WTC11 (cell line): ENCODE results near the gene LY9.
A peak's percentile ranks its signal among the peaks of the same experiment; 100 is the strongest.

Source experiments
- ETV6 ChIP-seq: sonication (generic); formaldehyde crosslinking; IDR thresholded peaks from 2 replicates; pipeline ENCODE4 v1.8.1; 2022; ENCODE audit warnings: mild to moderate bottlenecking, missing genetic modification reagents
- GABPB1 ChIP-seq: sonication (generic); formaldehyde crosslinking; IDR thresholded peaks from 2 replicates; pipeline ENCODE4 v1.8.1; 2023; ENCODE audit warnings: mild to moderate bottlenecking, missing genetic modification reagents
- TF ChIP-seq, protein P1 (sequence below): fragments of 200-600 bp; IDR thresholded peaks from 2 replicates; pipeline ENCODE4 v1.8.0; 2022; ENCODE audit warnings: antibody characterized with exemption
- TF ChIP-seq, protein P2 (sequence below): sonication (generic); formaldehyde crosslinking; IDR thresholded peaks from 2 replicates; pipeline ENCODE4 v1.8.0; 2023; ENCODE audit warnings: missing genetic modification reagents
- TF ChIP-seq, protein P3 (sequence below): sonication (generic); formaldehyde crosslinking; IDR thresholded peaks from 2 replicates; pipeline ENCODE4 v1.8.0; 2022; ENCODE audit warnings: mild to moderate bottlenecking, missing genetic modification reagents

DNA sequence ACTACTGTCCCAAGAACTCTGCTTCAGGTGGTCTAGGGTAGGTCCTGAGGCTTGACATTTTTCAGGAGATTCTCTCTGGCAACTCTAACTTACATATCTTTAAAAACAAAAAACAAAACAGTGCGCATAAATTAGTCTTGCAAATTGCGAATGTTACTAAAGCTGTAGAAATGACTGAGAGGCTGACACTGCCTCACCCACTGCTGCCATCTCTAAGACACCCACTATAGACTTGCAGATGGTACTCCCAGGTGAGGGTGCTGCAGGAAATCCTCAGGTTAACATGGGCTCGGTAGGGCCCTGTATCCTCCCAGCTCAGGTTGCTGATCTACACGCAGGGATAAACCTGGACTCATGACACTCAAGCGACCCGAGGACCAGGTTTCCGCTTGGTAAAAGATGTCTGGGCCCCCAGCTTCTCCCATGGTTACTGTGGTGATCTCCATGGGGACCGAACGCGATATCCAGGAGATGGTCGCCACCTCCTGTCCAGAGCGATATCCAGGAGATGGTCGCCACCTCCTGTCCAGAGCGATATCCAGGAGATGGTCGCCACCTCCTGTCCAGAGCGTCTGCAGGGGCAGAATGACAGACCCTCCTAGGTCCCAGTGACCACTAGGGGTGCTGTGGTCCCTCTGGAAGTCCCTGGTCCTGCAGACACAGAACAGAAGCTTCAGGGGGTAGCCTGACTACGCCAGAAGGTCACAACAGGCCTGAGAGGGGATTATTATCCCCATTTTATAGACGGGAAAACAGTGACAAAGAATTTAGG lies 16.2 kb upstream of the LY9 start:
- TF ChIP-seq, protein P1, sequence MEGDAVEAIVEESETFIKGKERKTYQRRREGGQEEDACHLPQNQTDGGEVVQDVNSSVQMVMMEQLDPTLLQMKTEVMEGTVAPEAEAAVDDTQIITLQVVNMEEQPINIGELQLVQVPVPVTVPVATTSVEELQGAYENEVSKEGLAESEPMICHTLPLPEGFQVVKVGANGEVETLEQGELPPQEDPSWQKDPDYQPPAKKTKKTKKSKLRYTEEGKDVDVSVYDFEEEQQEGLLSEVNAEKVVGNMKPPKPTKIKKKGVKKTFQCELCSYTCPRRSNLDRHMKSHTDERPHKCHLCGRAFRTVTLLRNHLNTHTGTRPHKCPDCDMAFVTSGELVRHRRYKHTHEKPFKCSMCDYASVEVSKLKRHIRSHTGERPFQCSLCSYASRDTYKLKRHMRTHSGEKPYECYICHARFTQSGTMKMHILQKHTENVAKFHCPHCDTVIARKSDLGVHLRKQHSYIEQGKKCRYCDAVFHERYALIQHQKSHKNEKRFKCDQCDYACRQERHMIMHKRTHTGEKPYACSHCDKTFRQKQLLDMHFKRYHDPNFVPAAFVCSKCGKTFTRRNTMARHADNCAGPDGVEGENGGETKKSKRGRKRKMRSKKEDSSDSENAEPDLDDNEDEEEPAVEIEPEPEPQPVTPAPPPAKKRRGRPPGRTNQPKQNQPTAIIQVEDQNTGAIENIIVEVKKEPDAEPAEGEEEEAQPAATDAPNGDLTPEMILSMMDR, result peak; percentile 70
- TF ChIP-seq, protein P2, sequence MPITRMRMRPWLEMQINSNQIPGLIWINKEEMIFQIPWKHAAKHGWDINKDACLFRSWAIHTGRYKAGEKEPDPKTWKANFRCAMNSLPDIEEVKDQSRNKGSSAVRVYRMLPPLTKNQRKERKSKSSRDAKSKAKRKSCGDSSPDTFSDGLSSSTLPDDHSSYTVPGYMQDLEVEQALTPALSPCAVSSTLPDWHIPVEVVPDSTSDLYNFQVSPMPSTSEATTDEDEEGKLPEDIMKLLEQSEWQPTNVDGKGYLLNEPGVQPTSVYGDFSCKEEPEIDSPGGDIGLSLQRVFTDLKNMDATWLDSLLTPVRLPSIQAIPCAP (CRISPR knock-in tag), result no peak
- TF ChIP-seq GABPB1 (no peak), ETV6 (CRISPR knock-in tag) (no peak; the same call in 1 of the 2 replicates)
- TF ChIP-seq, protein P3, sequence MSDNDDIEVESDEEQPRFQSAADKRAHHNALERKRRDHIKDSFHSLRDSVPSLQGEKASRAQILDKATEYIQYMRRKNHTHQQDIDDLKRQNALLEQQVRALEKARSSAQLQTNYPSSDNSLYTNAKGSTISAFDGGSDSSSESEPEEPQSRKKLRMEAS (CRISPR knock-in tag), result no peak
